GM21737 (cell line): ENCODE measurements around the gene PHF14.
"Not testable (repeated sequence)": the region's sequence is repeated elsewhere in the genome, so short reads cannot be mapped to it uniquely, and the experiment has no call there.

Source experiments
- ATAC-seq: cut with Tn5 transposase; IDR thresholded peaks from one replicate; pipeline ENCODE4 v1.9.1; 2021; ENCODE audit warnings: mild to moderate bottlenecking, moderate library complexity; ENCODE audit not compliant: unreplicated experiment

PHF14 gene

GRCh38 chr7:10973942-10974911 is 555 bp downstream of the PHF14 start:
- peak; percentile 28 for ATAC-seq

- no peak for ATAC-seq
Observed at GRCh38 chr7:10977113-10977512, 3.4 kb downstream of the PHF14 start.

- no peak for ATAC-seq
Observed at GRCh38 chr7:10981317-10981716, 7.6 kb downstream of the PHF14 start.

- ATAC-seq, result not testable (repeated sequence)
Observed at GRCh38 chr7:10990748-10991147, 17.1 kb downstream of the PHF14 start.

- not testable (repeated sequence) for ATAC-seq
Observed at GRCh38 chr7:10995482-10996166, 22.0 kb downstream of the PHF14 start.

- ATAC-seq, result no peak
Observed at GRCh38 chr7:10998996-10999757, 25.5 kb downstream of the PHF14 start.

- ATAC-seq, result no peak
Observed at GRCh38 chr7:11005202-11005601, 31.5 kb downstream of the PHF14 start.

- no peak for ATAC-seq
Observed at GRCh38 chr7:11006291-11006690, 32.6 kb downstream of the PHF14 start.

GRCh38 chr7:11009631-11010030 is 36.0 kb downstream of the PHF14 start:
- no peak for ATAC-seq

- ATAC-seq, result no peak
Observed at GRCh38 chr7:11021468-11021867, 47.8 kb downstream of the PHF14 start.

- ATAC-seq, result no peak
Observed at GRCh38 chr7:11026452-11027359, 53.0 kb downstream of the PHF14 start.

- ATAC-seq, result no peak
Observed at GRCh38 chr7:11035661-11036060, 62.0 kb downstream of the PHF14 start.

- no peak for ATAC-seq
Observed at GRCh38 chr7:11039974-11040373, 66.3 kb downstream of the PHF14 start.

- no peak for ATAC-seq
Observed at GRCh38 chr7:11054033-11054432, 80.4 kb downstream of the PHF14 start.

- ATAC-seq, result no peak
Observed at GRCh38 chr7:11060893-11061292, 87.2 kb downstream of the PHF14 start.

GRCh38 chr7:11062110-11062509 is 88.4 kb downstream of the PHF14 start:
- ATAC-seq, result no peak

- no peak for ATAC-seq
Observed at GRCh38 chr7:11069591-11069990, 95.9 kb downstream of the PHF14 start.

- no peak for ATAC-seq
Observed at GRCh38 chr7:11077816-11078215, 104.1 kb downstream of the PHF14 start.

- ATAC-seq, result no peak
Observed at GRCh38 chr7:11078247-11078834, 104.7 kb downstream of the PHF14 start.

GRCh38 chr7:11079907-11080306 is 106.2 kb downstream of the PHF14 start:
- ATAC-seq, result no peak
